HCT116 (cell line): ENCODE measurements around the gene ITPR1. TPM values are rescaled to one million over a fixed set of nuclear protein-coding genes. Genes with fewer than 3 reads are reported as not detected.

Source experiments
- ATAC-seq: fragments of 200-7000 bp; cut with Tn5 transposase; 2 replicates; pipeline ENCODE4 v1.9.1; 2020; ENCODE audit warnings: mild to moderate bottlenecking, moderate library complexity
- BruUV-seq: library from RNA; stranded (reverse); fragments of 400-500 nt; replicated peaks from 2 replicates; lab custom pipeline; 2021; lab: Mats Ljungman, UMichigan
- CTCF ChIA-PET: fragments of 300-600 bp; sonication (Branson Sonifier 250); formaldehyde crosslinking; loops from one replicate; lab custom pipeline; 2021; ENCODE audit warnings: antibody characterized with exemption; lab: Charles Lee
- POLR2A ChIA-PET: fragments of 300-600, 350-600 bp; sonication (Branson Sonifier 250); formaldehyde crosslinking; loops from one replicate; lab custom pipeline; 2021; ENCODE audit warnings: antibody characterized with exemption; lab: Charles Lee
- RAD21 ChIA-PET, 2 experiments: fragments of 300-600 bp; sonication (Branson Sonifier 250); formaldehyde crosslinking; loops; one replicate each; lab custom pipeline; 2023; ENCODE audit warnings: low total read pairs in 2 of 2; ENCODE audit not compliant: uncharacterized antibody in 2 of 2, unreplicated experiment in 2 of 2, low non-redundant PET in 1 of 2; lab: Charles Lee
- DNase-seq: peaks from one replicate; pipeline ENCODE4 v3.0.0-alpha.2; 2010; ENCODE audit warnings: low read depth, low spot score
- H2AFZ ChIP-seq: fragments of 200-600 bp; shearing (Covaris generic), sonication (generic); 2 replicates; pipeline ENCODE4 v1.6.1; 2017; ENCODE audit warnings: low read depth, mixed run types, mixed read lengths, antibody characterized with exemption, low read length; ENCODE audit not compliant: poor library complexity, severe bottlenecking
- H3K27ac ChIP-seq: 2 replicates; pipeline ENCODE4 v1.5.1; 2012; ENCODE audit warnings: low read depth, low read length
- H3K27me3 ChIP-seq: fragments of 200-600 bp; sonication (generic); 2 replicates; pipeline ENCODE4 v1.6.1; 2016; ENCODE audit warnings: mixed run types, low read length, mixed read lengths; ENCODE audit not compliant: insufficient read depth
- H3K36me3 ChIP-seq, 2 experiments: fragments of 200-500 bp in 1 of 2; fragments of 200-600 bp in 1 of 2; sonication (Bioruptor generic) in 1 of 2; sonication (generic) in 1 of 2; 2 replicates each; pipeline versions ENCODE4 v1.5.1 to v1.6.1; 2014 to 2016; ENCODE audit warnings: low read length in 2 of 2, inconsistent platforms in 1 of 2, mixed read lengths in 1 of 2, mixed run types in 1 of 2; ENCODE audit not compliant: insufficient read depth in 2 of 2, control insufficient read depth in 1 of 2
- H3K4me1 ChIP-seq, 2 experiments: fragments of 200-600 bp in 1 of 2; sonication (generic) in 1 of 2; 2 replicates each; pipeline versions ENCODE4 v1.5.1 to v1.6.1; 2012 to 2017; ENCODE audit warnings: low read length in 2 of 2, inconsistent platforms in 1 of 2, mild to moderate bottlenecking in 1 of 2, mixed read lengths in 1 of 2, mixed run types in 1 of 2, moderate library complexity in 1 of 2; ENCODE audit not compliant: insufficient read depth in 2 of 2, control insufficient read depth in 1 of 2
- H3K4me2 ChIP-seq: fragments of 200-600 bp; sonication (generic); 2 replicates; pipeline ENCODE4 v1.6.1; 2017; ENCODE audit warnings: mixed run types, low read length, mixed read lengths
- H3K4me3 ChIP-seq, 2 experiments: fragments of 200-600 bp in 1 of 2; sonication (generic) in 1 of 2; replicated peaks in 1 of 2; 2 replicates each; pipeline ENCODE4 v1.5.1; 2011 to 2016; ENCODE audit warnings: low read length in 2 of 2, control low read depth in 1 of 2, low read depth in 1 of 2, mild to moderate bottlenecking in 1 of 2, mixed read lengths in 1 of 2, mixed run types in 1 of 2
- H3K79me2 ChIP-seq: fragments of 200-600 bp; sonication (generic); 2 replicates; pipeline ENCODE4 v1.6.1; 2017; ENCODE audit warnings: mild to moderate bottlenecking, mixed run types, low read length, moderate library complexity, mixed read lengths; ENCODE audit not compliant: insufficient read depth
- H3K9ac ChIP-seq: fragments of 200-600 bp; sonication (generic); 2 replicates; pipeline ENCODE4 v1.6.1; 2016; ENCODE audit warnings: low read length, mixed read lengths
- H3K9me2 ChIP-seq: fragments of 200-600 bp; sonication (generic), shearing (Covaris generic); 2 replicates; pipeline ENCODE4 v1.6.1; 2017; ENCODE audit warnings: mixed run types, mild to moderate bottlenecking, moderate library complexity; ENCODE audit not compliant: insufficient read depth
- H3K9me3 ChIP-seq, 2 experiments: fragments of 200-500 bp in 1 of 2; fragments of 200-600 bp in 1 of 2; sonication (Bioruptor generic) in 1 of 2; sonication (generic) in 1 of 2; 2 replicates each; pipeline ENCODE4 v1.6.1; 2014 to 2017; ENCODE audit warnings: low read length in 2 of 2, mixed read lengths in 2 of 2, inconsistent platforms in 1 of 2, low read depth in 1 of 2, mild to moderate bottlenecking in 1 of 2, mixed run types in 1 of 2, moderate library complexity in 1 of 2; ENCODE audit not compliant: control insufficient read depth in 1 of 2, insufficient read depth in 1 of 2
- H4K20me1 ChIP-seq: fragments of 200-600 bp; sonication (generic), shearing (Covaris generic); 2 replicates; pipeline ENCODE4 v1.6.1; 2017; ENCODE audit warnings: mixed run types, mild to moderate bottlenecking, moderate library complexity; ENCODE audit not compliant: insufficient read depth
- EZH2phosphoT487 ChIP-seq: fragments of 200-600 bp; IDR thresholded peaks from 2 replicates; pipeline ENCODE4 v1.6.1; 2018; ENCODE audit warnings: antibody characterized with exemption, borderline replicate concordance
- JUND ChIP-seq: IDR thresholded peaks from 2 replicates; pipeline ENCODE4 v1.6.1; 2012
- RAD21 ChIP-seq: IDR thresholded peaks from 2 replicates; pipeline ENCODE4 v1.6.1; 2012; ENCODE audit warnings: low read depth, mild to moderate bottlenecking
- REST ChIP-seq: IDR thresholded peaks from 2 replicates; pipeline ENCODE4 v1.6.1; 2012; ENCODE audit warnings: low read depth
- SP1 ChIP-seq: IDR thresholded peaks from 2 replicates; pipeline ENCODE4 v1.6.1; 2012; ENCODE audit warnings: low read depth
- intact Hi-C: fragments of 100-400 bp; cut with micrococcal nuclease; formaldehyde crosslinking; loops from 2 replicates; pipeline ENCODE4 v1.10.0; 2022
- total RNA-seq: library from RNA; stranded (reverse); gene quantifications from one replicate; pipeline ENCODE4 v1.2.1, GENCODE V29; 2021; ENCODE audit not compliant: unreplicated experiment

ITPR1 gene
- total RNA-seq, 1 experiment from 2014 or later = 9.2 TPM

- TF ChIP-seq REST = no peak
- no peak for TF ChIP-seq EZH2phosphoT487
- no peak for TF ChIP-seq JUND
- TF ChIP-seq SP1 = no peak
These were observed 94.1 kb downstream of the ITPR1 start (continued) for GRCh38 chr3:4587061-4587837.

GRCh38 chr3:4587838-4588105 is 94.6 kb downstream of the ITPR1 start:
- no peak for ATAC-seq
- no peaks in the 10 kb centered on the region; the same call in 1 of the 2 replicates for H3K27me3 ChIP-seq

More at GRCh38 chr3:4587838-4588105, 94.6 kb downstream of the ITPR1 start:
- ChIA-PET CTCF (no interaction called here), POLR2A (no interaction called here), RAD21 (no interaction called here)
- intact Hi-C loops = no loop called here
- Histone ChIP-seq H3K79me2 (no peaks in the 10 kb centered on the region), H4K20me1 (no peaks in the 10 kb centered on the region), H2AFZ (no peak overlapping the region), H3K4me1 (no peaks in the 10 kb centered on the region), H3K9me2 (no peaks in the 10 kb centered on the region), H3K4me3 (no peak overlapping the region), H3K9ac (no peak overlapping the region), H3K9me3 (no peaks in the 10 kb centered on the region), H3K36me3 (no peaks in the 10 kb centered on the region), H3K27ac (no peak overlapping the region), H3K4me2 (no peak overlapping the region)
- BruUV-seq = no TSS peak
- no peak for DNase-seq
- no peak for TF ChIP-seq RAD21
